Ovary (tissue), 3 donors: ENCODE results near the gene CXCL14.

Source experiments
- EP300 ChIP-seq: sonication (generic); formaldehyde crosslinking; IDR thresholded peaks from one replicate; pipeline ENCODE4 v1.6.1; 2017; ENCODE audit warnings: antibody characterized with exemption
- POLR2A ChIP-seq: fragments of 450-650 bp; IDR thresholded peaks from one replicate; pipeline ENCODE4 v1.6.1; 2017; ENCODE audit warnings: antibody characterized with exemption, mild to moderate bottlenecking, moderate library complexity
- TF ChIP-seq, protein P1 (sequence below), 3 donors: fragments of 450-650 bp in 2 of 3; fragments of 200-600 bp in 1 of 3; IDR thresholded peaks; one replicate each; pipeline versions ENCODE4 v1.5.1 to v1.8.0; 2016 to 2022; ENCODE audit warnings: antibody characterized with exemption in 3 of 3, mild to moderate bottlenecking in 1 of 3
- donor health status: DM: no; HTN: no; CAD: no.

DNA sequence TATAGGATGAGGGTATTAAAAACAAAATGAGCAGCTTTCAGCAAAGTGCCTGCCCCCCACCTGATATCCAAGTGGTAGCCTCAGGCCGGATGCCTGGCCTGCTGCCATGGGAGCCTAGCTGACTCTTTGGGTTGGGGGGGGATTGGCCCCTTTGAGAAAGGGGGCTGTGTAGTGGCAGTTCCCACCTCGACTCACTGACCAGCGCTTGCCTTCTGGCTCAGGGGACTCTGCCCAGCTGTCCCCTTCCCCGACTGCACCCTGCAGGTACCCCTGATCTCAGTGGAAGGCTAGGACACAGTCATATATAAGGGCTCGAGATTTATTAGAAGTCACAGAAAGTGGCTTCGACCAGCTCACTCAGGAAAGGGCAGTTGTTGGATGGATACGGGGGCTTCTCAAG, 41.5 kb downstream of the CXCL14 start:
- TF ChIP-seq, protein P1, sequence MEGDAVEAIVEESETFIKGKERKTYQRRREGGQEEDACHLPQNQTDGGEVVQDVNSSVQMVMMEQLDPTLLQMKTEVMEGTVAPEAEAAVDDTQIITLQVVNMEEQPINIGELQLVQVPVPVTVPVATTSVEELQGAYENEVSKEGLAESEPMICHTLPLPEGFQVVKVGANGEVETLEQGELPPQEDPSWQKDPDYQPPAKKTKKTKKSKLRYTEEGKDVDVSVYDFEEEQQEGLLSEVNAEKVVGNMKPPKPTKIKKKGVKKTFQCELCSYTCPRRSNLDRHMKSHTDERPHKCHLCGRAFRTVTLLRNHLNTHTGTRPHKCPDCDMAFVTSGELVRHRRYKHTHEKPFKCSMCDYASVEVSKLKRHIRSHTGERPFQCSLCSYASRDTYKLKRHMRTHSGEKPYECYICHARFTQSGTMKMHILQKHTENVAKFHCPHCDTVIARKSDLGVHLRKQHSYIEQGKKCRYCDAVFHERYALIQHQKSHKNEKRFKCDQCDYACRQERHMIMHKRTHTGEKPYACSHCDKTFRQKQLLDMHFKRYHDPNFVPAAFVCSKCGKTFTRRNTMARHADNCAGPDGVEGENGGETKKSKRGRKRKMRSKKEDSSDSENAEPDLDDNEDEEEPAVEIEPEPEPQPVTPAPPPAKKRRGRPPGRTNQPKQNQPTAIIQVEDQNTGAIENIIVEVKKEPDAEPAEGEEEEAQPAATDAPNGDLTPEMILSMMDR (IDR thresholded peaks at IDR 0.05) = no peak
- TF ChIP-seq EP300 (no peak), POLR2A (no peak)
